WTC11 (cell line): ENCODE data around the gene SLC6A16. TPM values are rescaled to one million over a fixed set of nuclear protein-coding genes. Genes with fewer than 3 reads are reported as not detected.
A peak's percentile ranks its signal among the peaks of the same experiment; 100 is the strongest.
"Not testable (repeated sequence)": the region's sequence is repeated elsewhere in the genome, so short reads cannot be mapped to it uniquely, and the experiment has no call there.

Source experiments
- ATAC-seq: fragments of 200-7000 bp; cut with Tn5 transposase; 2 replicates; pipeline ENCODE4 v1.10.0; 2021; ENCODE audit warnings: mild to moderate bottlenecking, moderate library complexity
- CTCF ChIA-PET: fragments of 300-600 bp; sonication (Branson Sonifier 250); formaldehyde crosslinking; loops from one replicate; lab custom pipeline; 2021; ENCODE audit warnings: antibody characterized with exemption; lab: Charles Lee
- POLR2A ChIA-PET: fragments of 350-600 bp; sonication (Branson Sonifier 250); formaldehyde crosslinking; loops from one replicate; lab custom pipeline; 2021; ENCODE audit warnings: antibody characterized with exemption; lab: Charles Lee
- DNase-seq: peaks from one replicate; pipeline ENCODE4 v3.0.0; 2021; ENCODE audit warnings: low spot score
- H3K27ac Mint-ChIP-seq: 2 replicates; pipeline ENCODE4 v1.8.0; 2021; ENCODE audit warnings: mixed read lengths
- H3K27me3 Mint-ChIP-seq: 2 replicates; pipeline ENCODE4 v1.8.0; 2021; ENCODE audit warnings: low read depth, mild to moderate bottlenecking, moderate library complexity, mixed read lengths
- H3K36me3 Mint-ChIP-seq: 2 replicates; pipeline ENCODE4 v1.8.0; 2021; ENCODE audit warnings: mixed read lengths
- H3K4me1 Mint-ChIP-seq: 2 replicates; pipeline ENCODE4 v1.8.0; 2022; ENCODE audit warnings: mixed read lengths
- H3K4me3 Mint-ChIP-seq: 2 replicates; pipeline ENCODE4 v1.8.0; 2021; ENCODE audit warnings: mild to moderate bottlenecking, moderate library complexity, mixed read lengths
- H3K9me3 Mint-ChIP-seq: 2 replicates; pipeline ENCODE4 v1.8.0; 2021; ENCODE audit warnings: mixed read lengths
- CREB1 ChIP-seq: sonication (generic); formaldehyde crosslinking; IDR thresholded peaks from 2 replicates; pipeline ENCODE4 v1.8.0; 2023; ENCODE audit warnings: mild to moderate bottlenecking, missing genetic modification reagents
- CREM ChIP-seq: sonication (generic); formaldehyde crosslinking; IDR thresholded peaks from 2 replicates; pipeline ENCODE4 v1.8.1; 2022; ENCODE audit warnings: mild to moderate bottlenecking, missing genetic modification reagents, moderate library complexity
- GTF2I ChIP-seq: fragments of 250-450 bp; sonication (Bioruptor Pico); conservative IDR thresholded peaks from 2 replicates; pipeline ENCODE4 v1.4.0; 2021; ENCODE audit warnings: mild to moderate bottlenecking
- JUN ChIP-seq: sonication (generic); formaldehyde crosslinking; IDR thresholded peaks from 2 replicates; pipeline ENCODE4 v1.8.0; 2023; ENCODE audit warnings: mild to moderate bottlenecking, missing genetic modification reagents
- NR1H2 ChIP-seq: sonication (generic); formaldehyde crosslinking; IDR thresholded peaks from 2 replicates; pipeline ENCODE4 v1.9.0; 2021; ENCODE audit warnings: mild to moderate bottlenecking, moderate library complexity, missing genetic modification reagents
- NR2C2 ChIP-seq: sonication (generic); formaldehyde crosslinking; IDR thresholded peaks from 2 replicates; pipeline ENCODE4 v1.8.0; 2022; ENCODE audit warnings: mild to moderate bottlenecking, missing genetic modification reagents
- SMAD3 ChIP-seq: sonication (generic); formaldehyde crosslinking; IDR thresholded peaks from 2 replicates; pipeline ENCODE4 v1.8.0; 2022; ENCODE audit warnings: missing genetic modification reagents, mild to moderate bottlenecking, borderline replicate concordance
- SP1 ChIP-seq: sonication (generic); formaldehyde crosslinking; conservative IDR thresholded peaks from 2 replicates; pipeline ENCODE4 v1.8.1; 2022; ENCODE audit warnings: missing genetic modification reagents
- ZNF121 ChIP-seq: sonication (generic); formaldehyde crosslinking; IDR thresholded peaks from 2 replicates; pipeline ENCODE4 v1.8.0; 2023; ENCODE audit warnings: missing genetic modification reagents
- ZNF317 ChIP-seq: sonication (generic); formaldehyde crosslinking; IDR thresholded peaks from 2 replicates; pipeline ENCODE4 v1.8.1; 2023; ENCODE audit warnings: low read depth, mild to moderate bottlenecking, moderate library complexity, missing genetic modification reagents, borderline replicate concordance
- total RNA-seq: library from RNA; stranded (reverse); gene quantifications from 3 replicates; pipeline ENCODE4 v1.2.3, GENCODE V29; 2021
- TF ChIP-seq, protein P1 (sequence below): fragments of 200-600 bp; IDR thresholded peaks from 2 replicates; pipeline ENCODE4 v1.8.0; 2022; ENCODE audit warnings: antibody characterized with exemption
- TF ChIP-seq, protein P2 (sequence below): sonication (generic); formaldehyde crosslinking; IDR thresholded peaks from 2 replicates; pipeline ENCODE4 v1.8.1; 2023; ENCODE audit warnings: mild to moderate bottlenecking, missing genetic modification reagents, moderate library complexity
- TF ChIP-seq, protein P3 (sequence below): sonication (generic); formaldehyde crosslinking; IDR thresholded peaks from 2 replicates; pipeline ENCODE4 v1.8.1; 2023; ENCODE audit warnings: mild to moderate bottlenecking, missing genetic modification reagents, borderline replicate concordance
- TF ChIP-seq, protein P4 (sequence below): sonication (generic); formaldehyde crosslinking; IDR thresholded peaks from 2 replicates; pipeline ENCODE4 v1.8.0; 2022; ENCODE audit warnings: missing genetic modification reagents

The SLC6A16 gene
- total RNA-seq, 1 experiment from 2014 or later, result 1.5 TPM

DNA sequence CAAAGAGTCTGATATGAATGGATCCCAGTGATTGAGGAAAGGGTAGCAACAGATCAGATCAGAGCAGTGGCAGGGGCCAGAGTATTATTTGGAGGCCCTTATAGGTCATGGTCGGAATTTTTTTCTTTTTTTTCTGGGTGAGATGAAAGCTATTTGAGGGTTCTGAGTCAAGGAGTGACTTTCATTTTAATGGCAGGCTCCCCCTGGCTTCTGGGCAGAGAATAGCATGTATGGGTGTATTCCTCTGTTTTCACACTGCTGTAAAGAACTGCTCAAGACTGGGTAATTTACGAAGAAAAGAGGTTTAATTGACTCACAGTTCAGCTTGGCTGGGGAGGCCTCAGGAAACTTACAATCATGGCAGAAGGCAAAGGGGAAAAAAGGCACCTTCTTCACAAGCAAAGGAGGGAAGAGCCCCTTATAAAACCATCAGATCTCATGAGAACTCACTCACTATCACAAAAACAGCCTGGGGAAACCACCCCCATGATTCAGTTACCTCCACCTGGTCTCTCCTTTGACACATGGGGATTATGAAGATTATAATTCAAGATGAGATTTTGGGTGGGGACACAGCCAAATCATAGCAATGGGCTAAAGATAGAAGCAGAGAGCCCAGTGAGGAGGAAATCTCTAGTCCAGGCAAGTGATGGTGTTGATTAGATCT lies 3.0 kb upstream of the SLC6A16 start:
- Mint-ChIP-seq H3K27me3 (peaks cover 22% of the 10 kb centered on the region), H3K4me1 (peaks cover 2% of the 10 kb centered on the region; the same call in 1 of the 2 replicates), H3K27ac (no peak overlapping the region), H3K4me3 (no peak overlapping the region), H3K9me3 (peaks cover 8% of the 10 kb centered on the region), H3K36me3 (peaks cover 5% of the 10 kb centered on the region)
- POLR2A ChIA-PET, result interaction anchor here (0.5 kb wide), 1 partner anchor 34 kb away, joined by 3 read pairs; the partner anchor contains the start of gene TEAD2
- DNase-seq, result peak; percentile 62
- CTCF ChIA-PET, result interaction anchor here (0.6 to 1.9 kb wide), 33 partner anchors 10 to 540 kb away, joined by 3 to 20 read pairs (median 4); partner anchors contain the start of genes DKKL1, KASH5, SLC17A7 and TEAD2
- TF ChIP-seq SMAD3 (CRISPR knock-in tag), result no peak
- TF ChIP-seq, protein P1, sequence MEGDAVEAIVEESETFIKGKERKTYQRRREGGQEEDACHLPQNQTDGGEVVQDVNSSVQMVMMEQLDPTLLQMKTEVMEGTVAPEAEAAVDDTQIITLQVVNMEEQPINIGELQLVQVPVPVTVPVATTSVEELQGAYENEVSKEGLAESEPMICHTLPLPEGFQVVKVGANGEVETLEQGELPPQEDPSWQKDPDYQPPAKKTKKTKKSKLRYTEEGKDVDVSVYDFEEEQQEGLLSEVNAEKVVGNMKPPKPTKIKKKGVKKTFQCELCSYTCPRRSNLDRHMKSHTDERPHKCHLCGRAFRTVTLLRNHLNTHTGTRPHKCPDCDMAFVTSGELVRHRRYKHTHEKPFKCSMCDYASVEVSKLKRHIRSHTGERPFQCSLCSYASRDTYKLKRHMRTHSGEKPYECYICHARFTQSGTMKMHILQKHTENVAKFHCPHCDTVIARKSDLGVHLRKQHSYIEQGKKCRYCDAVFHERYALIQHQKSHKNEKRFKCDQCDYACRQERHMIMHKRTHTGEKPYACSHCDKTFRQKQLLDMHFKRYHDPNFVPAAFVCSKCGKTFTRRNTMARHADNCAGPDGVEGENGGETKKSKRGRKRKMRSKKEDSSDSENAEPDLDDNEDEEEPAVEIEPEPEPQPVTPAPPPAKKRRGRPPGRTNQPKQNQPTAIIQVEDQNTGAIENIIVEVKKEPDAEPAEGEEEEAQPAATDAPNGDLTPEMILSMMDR, result peak; percentile 67
- peak; percentile 79 for ATAC-seq

DNA sequence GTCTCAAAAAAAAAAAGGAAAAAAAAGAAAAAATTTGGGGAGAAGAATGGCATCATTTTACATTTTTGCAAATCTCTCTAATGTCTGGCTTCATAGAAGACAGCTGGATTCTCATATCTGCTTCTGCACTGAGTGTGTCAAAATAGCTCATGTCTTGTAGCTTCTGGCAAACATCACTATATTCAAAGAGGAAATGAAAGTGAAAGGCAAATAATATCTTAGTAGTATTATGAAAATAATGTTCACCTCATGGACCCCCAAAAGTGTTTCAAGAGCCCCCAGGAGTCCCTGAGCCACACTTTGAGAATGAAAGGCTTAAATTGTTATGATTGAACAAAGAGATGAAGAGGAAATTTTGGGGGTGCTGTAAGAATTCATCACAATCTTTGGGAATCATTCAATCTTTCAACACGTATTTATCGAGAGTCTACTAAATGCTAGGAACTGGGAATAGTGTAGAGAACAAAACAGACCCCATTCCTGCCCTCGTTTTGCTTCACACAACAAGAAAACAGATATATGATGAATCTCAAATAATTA lies 1.2 kb upstream of the SLC6A16 start:
- Mint-ChIP-seq H3K27me3 (peaks cover 15% of the 10 kb centered on the region), H3K36me3 (peaks cover 10% of the 10 kb centered on the region), H3K4me3 (no peak overlapping the region), H3K4me1 (no peaks in the 10 kb centered on the region), H3K9me3 (peaks cover 18% of the 10 kb centered on the region), H3K27ac (no peak overlapping the region)
- no peak for TF ChIP-seq CREB1 (CRISPR knock-in tag)
- ATAC-seq (no peak), DNase-seq (no peak)
- CTCF ChIA-PET, result interaction anchor here (1.2 to 1.4 kb wide), 2 partner anchors 25 to 198 kb away, joined by 4 read pairs; no protein-coding TSS in a partner anchor
- POLR2A ChIA-PET, result no interaction called here

DNA sequence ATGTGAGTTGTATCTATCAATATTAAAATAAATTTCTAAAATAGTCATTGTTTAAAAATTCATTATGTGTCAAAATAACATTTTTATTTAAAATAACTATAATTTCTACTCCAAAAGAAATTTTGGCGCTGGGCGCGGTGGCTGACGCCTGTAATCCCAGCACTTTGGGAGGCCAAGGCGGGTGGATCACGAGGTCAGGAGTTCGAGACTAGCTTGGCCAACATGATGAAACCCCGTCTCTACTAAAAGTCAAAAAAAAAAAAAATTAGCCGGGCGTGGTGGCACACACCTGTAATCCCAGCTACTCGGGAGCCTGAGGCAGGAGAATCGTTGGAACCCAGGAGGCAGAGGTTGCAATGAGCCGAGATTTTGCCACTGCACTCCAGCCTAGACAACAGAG lies 765 bp upstream of the SLC6A16 start:
- H3K4me1 Mint-ChIP-seq, DNase-seq, H3K4me3 Mint-ChIP-seq, ATAC-seq, H3K27ac Mint-ChIP-seq, POLR2A ChIA-PET: not testable (repeated sequence)
- peaks cover 15% of the 10 kb centered on the region for H3K27me3 Mint-ChIP-seq
- peaks cover 22% of the 10 kb centered on the region for H3K9me3 Mint-ChIP-seq
- CTCF ChIA-PET, result interaction anchor here (1.2 to 1.4 kb wide), 2 partner anchors 24 to 198 kb away, joined by 4 read pairs; no protein-coding TSS in a partner anchor
- peaks cover 12% of the 10 kb centered on the region for H3K36me3 Mint-ChIP-seq

DNA sequence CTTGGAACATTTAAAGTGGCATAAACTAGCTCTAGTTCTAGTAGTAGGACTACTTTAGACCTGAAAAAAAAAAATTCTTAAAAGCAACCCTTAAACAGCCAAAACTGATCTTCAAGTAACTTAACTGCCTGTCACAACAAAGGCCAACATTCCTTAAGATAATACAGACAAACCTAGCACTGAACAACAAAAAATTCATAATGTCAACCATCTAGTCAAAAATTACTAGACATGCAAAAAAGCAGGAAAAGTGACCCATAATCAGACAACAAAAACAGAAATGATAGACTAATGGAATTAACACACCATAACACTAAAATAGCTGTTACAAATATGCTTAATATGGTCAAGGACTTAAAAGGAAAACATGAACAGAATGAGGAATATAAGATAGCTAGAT lies 6.7 kb downstream of the SLC6A16 start:
- no peak for DNase-seq
- H3K36me3 Mint-ChIP-seq, result peaks cover 28% of the 10 kb centered on the region
- no peak overlapping the region for H3K4me3 Mint-ChIP-seq
- no peak for TF ChIP-seq NR2C2 (CRISPR knock-in tag)
- TF ChIP-seq, protein P2, sequence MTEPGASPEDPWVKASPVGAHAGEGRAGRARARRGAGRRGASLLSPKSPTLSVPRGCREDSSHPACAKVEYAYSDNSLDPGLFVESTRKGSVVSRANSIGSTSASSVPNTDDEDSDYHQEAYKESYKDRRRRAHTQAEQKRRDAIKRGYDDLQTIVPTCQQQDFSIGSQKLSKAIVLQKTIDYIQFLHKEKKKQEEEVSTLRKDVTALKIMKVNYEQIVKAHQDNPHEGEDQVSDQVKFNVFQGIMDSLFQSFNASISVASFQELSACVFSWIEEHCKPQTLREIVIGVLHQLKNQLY (CRISPR knock-in tag), result no peak
- no peak for TF ChIP-seq CREM (CRISPR knock-in tag)
- no peak for TF ChIP-seq ZNF121 (CRISPR knock-in tag)
- TF ChIP-seq ZNF317 (CRISPR knock-in tag), result no peak
- TF ChIP-seq, protein P3, sequence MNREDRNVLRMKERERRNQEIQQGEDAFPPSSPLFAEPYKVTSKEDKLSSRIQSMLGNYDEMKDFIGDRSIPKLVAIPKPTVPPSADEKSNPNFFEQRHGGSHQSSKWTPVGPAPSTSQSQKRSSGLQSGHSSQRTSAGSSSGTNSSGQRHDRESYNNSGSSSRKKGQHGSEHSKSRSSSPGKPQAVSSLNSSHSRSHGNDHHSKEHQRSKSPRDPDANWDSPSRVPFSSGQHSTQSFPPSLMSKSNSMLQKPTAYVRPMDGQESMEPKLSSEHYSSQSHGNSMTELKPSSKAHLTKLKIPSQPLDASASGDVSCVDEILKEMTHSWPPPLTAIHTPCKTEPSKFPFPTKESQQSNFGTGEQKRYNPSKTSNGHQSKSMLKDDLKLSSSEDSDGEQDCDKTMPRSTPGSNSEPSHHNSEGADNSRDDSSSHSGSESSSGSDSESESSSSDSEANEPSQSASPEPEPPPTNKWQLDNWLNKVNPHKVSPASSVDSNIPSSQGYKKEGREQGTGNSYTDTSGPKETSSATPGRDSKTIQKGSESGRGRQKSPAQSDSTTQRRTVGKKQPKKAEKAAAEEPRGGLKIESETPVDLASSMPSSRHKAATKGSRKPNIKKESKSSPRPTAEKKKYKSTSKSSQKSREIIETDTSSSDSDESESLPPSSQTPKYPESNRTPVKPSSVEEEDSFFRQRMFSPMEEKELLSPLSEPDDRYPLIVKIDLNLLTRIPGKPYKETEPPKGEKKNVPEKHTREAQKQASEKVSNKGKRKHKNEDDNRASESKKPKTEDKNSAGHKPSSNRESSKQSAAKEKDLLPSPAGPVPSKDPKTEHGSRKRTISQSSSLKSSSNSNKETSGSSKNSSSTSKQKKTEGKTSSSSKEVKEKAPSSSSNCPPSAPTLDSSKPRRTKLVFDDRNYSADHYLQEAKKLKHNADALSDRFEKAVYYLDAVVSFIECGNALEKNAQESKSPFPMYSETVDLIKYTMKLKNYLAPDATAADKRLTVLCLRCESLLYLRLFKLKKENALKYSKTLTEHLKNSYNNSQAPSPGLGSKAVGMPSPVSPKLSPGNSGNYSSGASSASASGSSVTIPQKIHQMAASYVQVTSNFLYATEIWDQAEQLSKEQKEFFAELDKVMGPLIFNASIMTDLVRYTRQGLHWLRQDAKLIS, result no peak
- TF ChIP-seq, protein P4, sequence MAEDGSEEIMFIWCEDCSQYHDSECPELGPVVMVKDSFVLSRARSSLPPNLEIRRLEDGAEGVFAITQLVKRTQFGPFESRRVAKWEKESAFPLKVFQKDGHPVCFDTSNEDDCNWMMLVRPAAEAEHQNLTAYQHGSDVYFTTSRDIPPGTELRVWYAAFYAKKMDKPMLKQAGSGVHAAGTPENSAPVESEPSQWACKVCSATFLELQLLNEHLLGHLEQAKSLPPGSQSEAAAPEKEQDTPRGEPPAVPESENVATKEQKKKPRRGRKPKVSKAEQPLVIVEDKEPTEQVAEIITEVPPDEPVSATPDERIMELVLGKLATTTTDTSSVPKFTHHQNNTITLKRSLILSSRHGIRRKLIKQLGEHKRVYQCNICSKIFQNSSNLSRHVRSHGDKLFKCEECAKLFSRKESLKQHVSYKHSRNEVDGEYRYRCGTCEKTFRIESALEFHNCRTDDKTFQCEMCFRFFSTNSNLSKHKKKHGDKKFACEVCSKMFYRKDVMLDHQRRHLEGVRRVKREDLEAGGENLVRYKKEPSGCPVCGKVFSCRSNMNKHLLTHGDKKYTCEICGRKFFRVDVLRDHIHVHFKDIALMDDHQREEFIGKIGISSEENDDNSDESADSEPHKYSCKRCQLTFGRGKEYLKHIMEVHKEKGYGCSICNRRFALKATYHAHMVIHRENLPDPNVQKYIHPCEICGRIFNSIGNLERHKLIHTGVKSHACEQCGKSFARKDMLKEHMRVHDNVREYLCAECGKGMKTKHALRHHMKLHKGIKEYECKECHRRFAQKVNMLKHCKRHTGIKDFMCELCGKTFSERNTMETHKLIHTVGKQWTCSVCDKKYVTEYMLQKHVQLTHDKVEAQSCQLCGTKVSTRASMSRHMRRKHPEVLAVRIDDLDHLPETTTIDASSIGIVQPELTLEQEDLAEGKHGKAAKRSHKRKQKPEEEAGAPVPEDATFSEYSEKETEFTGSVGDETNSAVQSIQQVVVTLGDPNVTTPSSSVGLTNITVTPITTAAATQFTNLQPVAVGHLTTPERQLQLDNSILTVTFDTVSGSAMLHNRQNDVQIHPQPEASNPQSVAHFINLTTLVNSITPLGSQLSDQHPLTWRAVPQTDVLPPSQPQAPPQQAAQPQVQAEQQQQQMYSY (CRISPR knock-in tag), result no peak
- TF ChIP-seq GTF2I (CRISPR knock-in tag), result no peak
- no peak for TF ChIP-seq SP1 (CRISPR knock-in tag)
- no peak for TF ChIP-seq NR1H2 (CRISPR knock-in tag)
- no peak for TF ChIP-seq JUN (CRISPR knock-in tag)
- H3K4me1 Mint-ChIP-seq, result no peaks in the 10 kb centered on the region
- no peak for ATAC-seq
- ChIA-PET CTCF (interaction anchor here (1.2 to 1.7 kb wide), 2 partner anchors 9 to 17 kb away, joined by 4 to 5 read pairs; no protein-coding TSS in a partner anchor), POLR2A (no interaction called here)
- H3K27ac Mint-ChIP-seq, result no peak overlapping the region
- H3K9me3 Mint-ChIP-seq, result peaks cover 42% of the 10 kb centered on the region
- peaks cover 12% of the 10 kb centered on the region for H3K27me3 Mint-ChIP-seq
